HEK293 (cell line): Measurements from ENCODE around the gene ITGAX.

Source experiments
- CTCF ChIA-PET: fragments of 350-600 bp; formaldehyde crosslinking; extraction: SDS; loops from one replicate; lab custom pipeline; 2021; ENCODE audit warnings: antibody characterized with exemption; lab: Yijun Ruan, JAX
- POLR2A ChIA-PET: fragments of 300-600 bp; formaldehyde crosslinking; extraction: SDS; loops from one replicate; lab custom pipeline; 2020; ENCODE audit warnings: antibody characterized with exemption, inconsistent platforms; lab: Yijun Ruan, JAX
- H3K27ac ChIP-seq: fragments of 200-500 bp; sonication (Bioruptor generic); 2 replicates; pipeline ENCODE4 v1.5.1; 2014; ENCODE audit warnings: low read depth, low read length, control low read depth, inconsistent platforms; ENCODE audit errors: extremely low read depth
- H3K36me3 ChIP-seq, 2 experiments: fragments of 200-500 bp in 1 of 2; sonication (Bioruptor generic) in 1 of 2; 1 replicate in 1 of 2; 2 replicates in 1 of 2; pipeline ENCODE4 v1.5.1; 2014 to 2017; ENCODE audit warnings: inconsistent platforms in 2 of 2, low read length in 2 of 2; ENCODE audit not compliant: control insufficient read depth in 2 of 2, insufficient read depth in 1 of 2
- H3K4me1 ChIP-seq: fragments of 200-500 bp; sonication (Bioruptor generic); 2 replicates; pipeline ENCODE4 v1.5.1; 2014; ENCODE audit warnings: mild to moderate bottlenecking, low read length, inconsistent platforms; ENCODE audit not compliant: control insufficient read depth, insufficient read depth
- H3K4me3 ChIP-seq: 2 replicates; pipeline ENCODE4 v1.5.1; 2011; ENCODE audit warnings: low read depth, mild to moderate bottlenecking, control low read depth, low read length, moderate library complexity
- H3K9me3 ChIP-seq: fragments of 200-500 bp; sonication (Bioruptor generic); 2 replicates; pipeline ENCODE4 v1.5.1; 2014; ENCODE audit warnings: low read depth, low read length, inconsistent platforms; ENCODE audit not compliant: control insufficient read depth, insufficient read depth
- EGR2 ChIP-seq: fragments of 450-650 bp; formaldehyde crosslinking; IDR thresholded peaks from 2 replicates; pipeline ENCODE4 v1.5.1; 2016; ENCODE audit warnings: low read depth, missing biosample characterization, missing genetic modification characterization
- GLIS1 ChIP-seq: fragments of 450-650 bp; formaldehyde crosslinking; IDR thresholded peaks from 2 replicates; pipeline ENCODE4 v1.5.1; 2016; ENCODE audit warnings: missing biosample characterization, missing genetic modification characterization
- KLF1 ChIP-seq: fragments of 450-650 bp; formaldehyde crosslinking; IDR thresholded peaks from 2 replicates; pipeline ENCODE4 v1.5.1; 2016; ENCODE audit warnings: missing biosample characterization, missing genetic modification characterization
- KLF7 ChIP-seq: fragments of 450-650 bp; formaldehyde crosslinking; IDR thresholded peaks from 2 replicates; pipeline ENCODE4 v1.5.1; 2016; ENCODE audit warnings: missing biosample characterization, missing genetic modification characterization, borderline replicate concordance
- TRIM28 ChIP-seq: IDR thresholded peaks from 2 replicates; pipeline ENCODE4 v1.6.1; 2011; ENCODE audit warnings: low read length, control low read depth, borderline replicate concordance
- ZFHX2 ChIP-seq: fragments of 450-650 bp; formaldehyde crosslinking; conservative IDR thresholded peaks from 2 replicates; pipeline ENCODE4 v1.5.1; 2016; ENCODE audit warnings: missing biosample characterization, missing genetic modification characterization
- ZFP37 ChIP-seq: fragments of 450-650 bp; formaldehyde crosslinking; IDR thresholded peaks from 2 replicates; pipeline ENCODE4 v1.5.1; 2016; ENCODE audit warnings: missing biosample characterization, missing genetic modification characterization
- ZNF175 ChIP-seq: fragments of 450-650 bp; formaldehyde crosslinking; IDR thresholded peaks from 2 replicates; pipeline ENCODE4 v1.5.1; 2016; ENCODE audit warnings: missing biosample characterization, missing genetic modification characterization
- ZNF404 ChIP-seq: fragments of 450-650 bp; formaldehyde crosslinking; IDR thresholded peaks from 2 replicates; pipeline ENCODE4 v1.5.1; 2017; ENCODE audit warnings: missing biosample characterization, missing genetic modification characterization
- ZNF549 ChIP-seq: fragments of 450-650 bp; IDR thresholded peaks from 2 replicates; pipeline ENCODE4 v1.5.1; 2018; ENCODE audit warnings: missing biosample characterization, missing genetic modification characterization, mild to moderate bottlenecking, inconsistent platforms, moderate library complexity
- ZNF791 ChIP-seq: fragments of 450-650 bp; formaldehyde crosslinking; IDR thresholded peaks from 2 replicates; pipeline ENCODE4 v1.5.1; 2016; ENCODE audit warnings: missing biosample characterization, missing genetic modification characterization
- TF ChIP-seq, protein P1 (sequence below): fragments of 450-650 bp; formaldehyde crosslinking; IDR thresholded peaks from 2 replicates; pipeline ENCODE4 v1.5.1; 2016; ENCODE audit warnings: missing biosample characterization, missing genetic modification characterization, low read depth
- TF ChIP-seq, protein P2 (sequence below): fragments of 450-650 bp; formaldehyde crosslinking; IDR thresholded peaks from 2 replicates; pipeline ENCODE4 v1.5.1; 2016; ENCODE audit warnings: missing biosample characterization, missing genetic modification characterization
- TF ChIP-seq, protein P3 (sequence below): fragments of 450-650 bp; formaldehyde crosslinking; IDR thresholded peaks from 2 replicates; pipeline ENCODE4 v1.5.1; 2016; ENCODE audit warnings: missing biosample characterization, missing genetic modification characterization
- TF ChIP-seq, protein P4 (sequence below): fragments of 450-650 bp; formaldehyde crosslinking; IDR thresholded peaks from 2 replicates; pipeline ENCODE4 v1.5.1; 2016; ENCODE audit warnings: missing biosample characterization, missing genetic modification characterization

The ITGAX gene

DNA sequence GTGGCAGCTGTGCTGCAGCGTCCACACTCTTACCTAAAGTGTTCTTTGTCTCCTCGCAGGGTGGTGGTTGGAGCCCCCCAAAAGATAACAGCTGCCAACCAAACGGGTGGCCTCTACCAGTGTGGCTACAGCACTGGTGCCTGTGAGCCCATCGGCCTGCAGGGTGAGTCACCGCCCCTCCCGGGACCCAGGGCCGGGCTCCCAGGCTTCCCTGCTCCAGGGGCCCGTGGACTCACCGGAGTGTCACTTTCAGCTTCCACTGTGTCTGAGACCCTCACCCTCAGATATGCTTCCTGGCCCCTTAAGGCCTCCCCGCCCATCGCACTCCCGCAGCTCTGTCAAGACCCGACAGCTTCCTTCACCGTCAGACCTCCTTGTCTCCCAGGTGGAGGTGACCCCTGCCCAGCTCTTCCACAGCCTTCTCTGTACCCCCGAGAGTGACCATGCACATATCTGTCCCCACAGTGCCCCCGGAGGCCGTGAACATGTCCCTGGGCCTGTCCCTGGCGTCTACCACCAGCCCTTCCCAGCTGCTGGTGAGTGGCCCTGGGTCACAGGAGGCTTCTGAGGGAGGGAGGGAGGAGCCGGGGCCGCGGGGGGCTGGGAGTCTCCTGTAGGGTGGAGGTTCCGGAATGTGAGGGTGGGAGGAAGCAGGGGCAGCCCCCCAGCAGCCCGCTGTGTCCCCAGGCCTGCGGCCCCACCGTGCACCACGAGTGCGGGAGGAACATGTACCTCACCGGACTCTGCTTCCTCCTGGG, 1.8 kb downstream of the ITGAX start (continued):
- TF ChIP-seq ZNF791 (no peak), ZNF404 (tag by site-specific recombination) (no peak)
- TF ChIP-seq, all 188 proteins: peak for 0

DNA sequence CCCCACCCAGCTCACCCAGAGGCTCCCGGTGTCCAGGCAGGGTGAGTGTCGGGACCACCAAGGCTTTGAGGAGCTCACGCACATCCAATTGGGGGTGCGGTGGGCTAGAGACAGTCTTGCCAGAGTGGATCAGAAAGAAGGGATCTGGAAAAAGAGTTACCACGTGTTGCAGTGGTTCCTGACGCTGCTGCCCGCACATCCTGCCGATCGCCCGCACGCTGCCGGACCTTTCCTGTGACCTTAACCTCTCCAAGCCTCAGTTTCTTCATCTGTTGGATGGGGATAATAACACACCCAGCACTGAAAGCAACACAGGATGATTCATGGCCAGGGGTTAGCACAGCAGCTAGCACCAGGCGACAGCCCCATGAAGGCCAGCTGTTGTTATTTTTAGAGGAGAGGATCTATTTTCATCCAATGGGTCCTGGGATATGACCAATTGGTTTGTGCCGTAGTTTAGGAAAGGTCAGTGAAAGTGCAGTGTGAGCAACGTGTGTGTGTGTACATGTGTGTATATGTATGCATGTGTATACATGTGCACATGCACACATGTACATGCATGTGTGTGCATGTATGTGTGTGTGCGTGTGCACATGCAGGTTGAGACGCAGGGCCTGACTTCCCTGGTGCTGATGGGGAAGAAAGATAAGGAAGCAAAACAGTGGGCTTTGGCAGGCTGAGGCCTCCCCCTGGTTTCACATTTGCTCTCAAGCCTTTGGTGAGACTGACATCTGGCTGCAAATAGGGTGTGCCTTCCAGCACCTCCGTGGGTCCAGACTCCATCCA, 2.5 kb downstream of the ITGAX start:
- Histone ChIP-seq H3K9me3 (no peaks in the 10 kb centered on the region), H3K4me3 (no peak overlapping the region), H3K4me1 (no peaks in the 10 kb centered on the region), H3K27ac (no peak overlapping the region), H3K36me3 (no peaks in the 10 kb centered on the region)
- TF ChIP-seq ZNF549 (no peak), GLIS1 (no peak), ZNF175 (no peak)
- ChIA-PET POLR2A (interaction anchor here (0.6 kb wide), 1 partner anchor 52 kb away, joined by 6 read pairs; no protein-coding TSS in a partner anchor), CTCF (no interaction called here)

DNA sequence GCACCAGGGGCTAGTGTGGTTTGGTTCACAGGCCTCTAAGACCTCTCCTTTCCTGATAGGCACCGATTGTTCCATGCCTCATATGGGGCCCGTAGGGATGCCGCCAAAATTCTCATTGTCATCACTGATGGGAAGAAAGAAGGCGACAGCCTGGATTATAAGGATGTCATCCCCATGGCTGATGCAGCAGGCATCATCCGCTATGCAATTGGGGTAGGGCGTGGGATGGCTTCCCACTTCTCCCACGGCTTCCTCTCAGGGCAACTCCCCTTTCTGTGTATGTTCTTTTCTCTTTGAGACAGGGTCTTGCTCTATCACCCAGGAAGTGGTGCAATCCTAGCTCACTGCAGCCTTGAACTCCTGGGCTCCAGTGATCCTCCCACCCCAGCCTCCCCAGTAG, 5.3 kb downstream of the ITGAX start:
- H3K36me3 ChIP-seq, result no peaks in the 10 kb centered on the region
- H3K4me1 ChIP-seq, result no peaks in the 10 kb centered on the region
- no peak overlapping the region for H3K4me3 ChIP-seq
- H3K27ac ChIP-seq, result no peak overlapping the region
- CTCF ChIA-PET, result interaction anchor here (0.6 to 0.7 kb wide), 2 partner anchors 26 to 923 kb away, joined by 3 read pairs; no protein-coding TSS in a partner anchor
- H3K9me3 ChIP-seq, result no peaks in the 10 kb centered on the region
- TF ChIP-seq, protein P1, sequence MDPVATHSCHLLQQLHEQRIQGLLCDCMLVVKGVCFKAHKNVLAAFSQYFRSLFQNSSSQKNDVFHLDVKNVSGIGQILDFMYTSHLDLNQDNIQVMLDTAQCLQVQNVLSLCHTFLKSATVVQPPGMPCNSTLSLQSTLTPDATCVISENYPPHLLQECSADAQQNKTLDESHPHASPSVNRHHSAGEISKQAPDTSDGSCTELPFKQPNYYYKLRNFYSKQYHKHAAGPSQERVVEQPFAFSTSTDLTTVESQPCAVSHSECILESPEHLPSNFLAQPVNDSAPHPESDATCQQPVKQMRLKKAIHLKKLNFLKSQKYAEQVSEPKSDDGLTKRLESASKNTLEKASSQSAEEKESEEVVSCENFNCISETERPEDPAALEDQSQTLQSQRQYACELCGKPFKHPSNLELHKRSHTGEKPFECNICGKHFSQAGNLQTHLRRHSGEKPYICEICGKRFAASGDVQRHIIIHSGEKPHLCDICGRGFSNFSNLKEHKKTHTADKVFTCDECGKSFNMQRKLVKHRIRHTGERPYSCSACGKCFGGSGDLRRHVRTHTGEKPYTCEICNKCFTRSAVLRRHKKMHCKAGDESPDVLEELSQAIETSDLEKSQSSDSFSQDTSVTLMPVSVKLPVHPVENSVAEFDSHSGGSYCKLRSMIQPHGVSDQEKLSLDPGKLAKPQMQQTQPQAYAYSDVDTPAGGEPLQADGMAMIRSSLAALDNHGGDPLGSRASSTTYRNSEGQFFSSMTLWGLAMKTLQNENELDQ (tag by site-specific recombination), result no peak
- TF ChIP-seq ZFHX2 (tag by site-specific recombination) (0 out of 2 replicates have a peak, but pooled peaks have one; percentile 22), EGR2 (peak; percentile 20; the same call in 1 of the 2 replicates)
- POLR2A ChIA-PET, result interaction anchor here (1.1 kb wide), 1 partner anchor 22 kb away, joined by 3 read pairs; no protein-coding TSS in a partner anchor

DNA sequence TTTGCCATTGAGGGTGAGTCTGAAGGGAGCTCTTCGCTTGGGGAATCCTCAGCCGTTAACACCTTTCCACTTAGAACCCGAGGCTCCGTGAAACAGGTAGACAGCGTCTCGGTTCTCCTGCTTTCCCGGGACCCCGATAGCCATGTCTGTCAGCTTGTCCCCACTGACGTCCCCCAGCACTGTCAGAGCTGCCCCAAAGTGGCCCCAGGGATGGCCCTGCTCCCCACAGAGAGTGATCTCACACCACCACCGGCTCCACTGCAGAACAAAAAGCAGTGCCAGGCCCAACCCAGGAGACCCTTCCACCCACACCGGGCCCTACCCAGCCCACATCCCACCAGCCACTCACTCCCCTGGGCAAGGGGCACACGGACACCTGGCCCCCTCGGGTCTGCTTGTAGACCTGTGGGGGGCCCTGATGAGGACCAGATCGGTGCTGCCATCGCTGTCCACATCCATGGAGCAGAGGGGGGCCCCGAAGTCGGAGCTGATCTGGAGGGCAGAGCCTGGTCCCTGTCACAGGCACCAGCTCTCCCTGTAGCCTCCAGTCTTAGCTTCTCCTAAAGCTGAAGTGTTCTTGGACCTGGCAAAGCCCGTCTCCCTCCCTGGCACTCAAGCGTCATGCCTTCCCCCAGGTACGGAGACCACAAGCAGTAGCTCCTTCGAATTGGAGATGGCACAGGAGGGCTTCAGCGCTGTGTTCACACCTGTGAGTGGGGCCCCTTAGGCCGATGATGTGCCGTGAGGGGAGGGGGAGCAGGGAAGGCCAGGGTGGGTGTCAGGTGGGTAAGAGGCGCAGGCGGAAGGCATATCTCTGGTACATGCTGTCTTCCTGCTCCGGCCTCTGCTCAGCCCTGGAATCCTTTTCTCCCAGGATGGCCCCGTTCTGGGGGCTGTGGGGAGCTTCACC, 6.5 kb downstream of the ITGAX start:
- Histone ChIP-seq H3K4me1 (no peaks in the 10 kb centered on the region), H3K27ac (no peak overlapping the region), H3K4me3 (no peak overlapping the region), H3K36me3 (no peaks in the 10 kb centered on the region), H3K9me3 (no peaks in the 10 kb centered on the region)
- ChIA-PET POLR2A (interaction anchor here (1.1 kb wide), 1 partner anchor 21 kb away, joined by 3 read pairs; no protein-coding TSS in a partner anchor), CTCF (interaction anchor here (0.7 kb wide), 1 partner anchor 924 kb away, joined by 3 read pairs; no protein-coding TSS in a partner anchor)
- TF ChIP-seq ZFP37 (tag by site-specific recombination) (no peak), KLF1 (tag by site-specific recombination) (no peak), TRIM28 (no peak), KLF7 (tag by site-specific recombination) (no peak)
- TF ChIP-seq, protein P2, sequence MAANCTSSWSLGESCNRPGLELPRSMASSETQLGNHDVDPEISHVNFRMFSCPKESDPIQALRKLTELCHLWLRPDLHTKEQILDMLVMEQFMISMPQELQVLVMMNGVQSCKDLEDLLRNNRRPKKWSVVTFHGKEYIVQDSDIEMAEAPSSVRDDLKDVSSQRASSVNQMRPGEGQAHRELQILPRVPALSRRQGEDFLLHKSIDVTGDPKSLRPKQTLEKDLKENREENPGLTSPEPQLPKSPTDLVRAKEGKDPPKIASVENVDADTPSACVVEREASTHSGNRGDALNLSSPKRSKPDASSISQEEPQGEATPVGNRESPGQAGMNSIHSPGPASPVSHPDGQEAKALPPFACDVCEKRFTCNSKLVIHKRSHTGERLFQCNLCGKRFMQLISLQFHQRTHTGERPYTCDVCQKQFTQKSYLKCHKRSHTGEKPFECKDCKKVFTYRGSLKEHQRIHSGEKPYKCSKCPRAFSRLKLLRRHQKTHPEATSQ (tag by site-specific recombination), result no peak
- TF ChIP-seq, protein P3, sequence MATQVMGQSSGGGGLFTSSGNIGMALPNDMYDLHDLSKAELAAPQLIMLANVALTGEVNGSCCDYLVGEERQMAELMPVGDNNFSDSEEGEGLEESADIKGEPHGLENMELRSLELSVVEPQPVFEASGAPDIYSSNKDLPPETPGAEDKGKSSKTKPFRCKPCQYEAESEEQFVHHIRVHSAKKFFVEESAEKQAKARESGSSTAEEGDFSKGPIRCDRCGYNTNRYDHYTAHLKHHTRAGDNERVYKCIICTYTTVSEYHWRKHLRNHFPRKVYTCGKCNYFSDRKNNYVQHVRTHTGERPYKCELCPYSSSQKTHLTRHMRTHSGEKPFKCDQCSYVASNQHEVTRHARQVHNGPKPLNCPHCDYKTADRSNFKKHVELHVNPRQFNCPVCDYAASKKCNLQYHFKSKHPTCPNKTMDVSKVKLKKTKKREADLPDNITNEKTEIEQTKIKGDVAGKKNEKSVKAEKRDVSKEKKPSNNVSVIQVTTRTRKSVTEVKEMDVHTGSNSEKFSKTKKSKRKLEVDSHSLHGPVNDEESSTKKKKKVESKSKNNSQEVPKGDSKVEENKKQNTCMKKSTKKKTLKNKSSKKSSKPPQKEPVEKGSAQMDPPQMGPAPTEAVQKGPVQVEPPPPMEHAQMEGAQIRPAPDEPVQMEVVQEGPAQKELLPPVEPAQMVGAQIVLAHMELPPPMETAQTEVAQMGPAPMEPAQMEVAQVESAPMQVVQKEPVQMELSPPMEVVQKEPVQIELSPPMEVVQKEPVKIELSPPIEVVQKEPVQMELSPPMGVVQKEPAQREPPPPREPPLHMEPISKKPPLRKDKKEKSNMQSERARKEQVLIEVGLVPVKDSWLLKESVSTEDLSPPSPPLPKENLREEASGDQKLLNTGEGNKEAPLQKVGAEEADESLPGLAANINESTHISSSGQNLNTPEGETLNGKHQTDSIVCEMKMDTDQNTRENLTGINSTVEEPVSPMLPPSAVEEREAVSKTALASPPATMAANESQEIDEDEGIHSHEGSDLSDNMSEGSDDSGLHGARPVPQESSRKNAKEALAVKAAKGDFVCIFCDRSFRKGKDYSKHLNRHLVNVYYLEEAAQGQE (tag by site-specific recombination), result no peak
- TF ChIP-seq, protein P4, sequence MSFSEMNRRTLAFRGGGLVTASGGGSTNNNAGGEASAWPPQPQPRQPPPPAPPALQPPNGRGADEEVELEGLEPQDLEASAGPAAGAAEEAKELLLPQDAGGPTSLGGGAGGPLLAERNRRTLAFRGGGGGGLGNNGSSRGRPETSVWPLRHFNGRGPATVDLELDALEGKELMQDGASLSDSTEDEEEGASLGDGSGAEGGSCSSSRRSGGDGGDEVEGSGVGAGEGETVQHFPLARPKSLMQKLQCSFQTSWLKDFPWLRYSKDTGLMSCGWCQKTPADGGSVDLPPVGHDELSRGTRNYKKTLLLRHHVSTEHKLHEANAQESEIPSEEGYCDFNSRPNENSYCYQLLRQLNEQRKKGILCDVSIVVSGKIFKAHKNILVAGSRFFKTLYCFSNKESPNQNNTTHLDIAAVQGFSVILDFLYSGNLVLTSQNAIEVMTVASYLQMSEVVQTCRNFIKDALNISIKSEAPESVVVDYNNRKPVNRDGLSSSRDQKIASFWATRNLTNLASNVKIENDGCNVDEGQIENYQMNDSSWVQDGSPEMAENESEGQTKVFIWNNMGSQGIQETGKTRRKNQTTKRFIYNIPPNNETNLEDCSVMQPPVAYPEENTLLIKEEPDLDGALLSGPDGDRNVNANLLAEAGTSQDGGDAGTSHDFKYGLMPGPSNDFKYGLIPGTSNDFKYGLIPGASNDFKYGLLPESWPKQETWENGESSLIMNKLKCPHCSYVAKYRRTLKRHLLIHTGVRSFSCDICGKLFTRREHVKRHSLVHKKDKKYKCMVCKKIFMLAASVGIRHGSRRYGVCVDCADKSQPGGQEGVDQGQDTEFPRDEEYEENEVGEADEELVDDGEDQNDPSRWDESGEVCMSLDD, result no peak
